HepG2 (cell line): ENCODE measurements around the gene TMEM235. TPM values are rescaled to one million over a fixed set of nuclear protein-coding genes. Genes with fewer than 3 reads are reported as not detected.

Experiments used
- ATAC-seq: fragments of 200-7000 bp; cut with Tn5 transposase; 3 replicates; pipeline ENCODE4 v1.9.1; 2020; ENCODE audit warnings: mild to moderate bottlenecking, moderate library complexity
- BruUV-seq: library from RNA; stranded (reverse); fragments of 400-500 nt; replicated peaks from 2 replicates; lab custom pipeline; 2021; lab: Mats Ljungman, UMichigan
- CTCF ChIA-PET: fragments of 300-600 bp; formaldehyde crosslinking; extraction: SDS; loops from one replicate; lab custom pipeline; 2021; ENCODE audit warnings: low total read pairs, inconsistent platforms, low intra/inter-chr PET ratio; lab: Yijun Ruan, JAX
- POLR2A ChIA-PET: fragments of 350-600 bp; sonication (Branson Sonifier 250); formaldehyde crosslinking; loops from one replicate; lab custom pipeline; 2020; ENCODE audit warnings: antibody characterized with exemption, inconsistent platforms; lab: Yijun Ruan, JAX
- DNase-seq: peaks from one replicate; pipeline ENCODE4 v3.0.0-alpha.2; 2015; ENCODE audit warnings: low spot score
- FAIRE-seq: peaks from 3 replicates; lab custom pipeline; 2011; peaks lifted over from hg19 to GRCh38; lab: Jason Lieb, UNC
- H2AFZ ChIP-seq: one replicate; pipeline ENCODE4 v1.6.1; 2011; ENCODE audit warnings: low read length, inconsistent platforms
- H3K27ac ChIP-seq: fragments of 300-600 bp; 3 replicates; pipeline ENCODE4 v1.8.0; 2011; ENCODE audit warnings: mixed run types, mild to moderate bottlenecking, mixed read lengths, low read length, inconsistent platforms; ENCODE audit not compliant: insufficient read depth; ENCODE audit errors: extremely low read length
- H3K27me3 ChIP-seq, 2 experiments: fragments of 200-600 bp in 1 of 2; 2 replicates in 1 of 2; 3 replicates in 1 of 2; pipeline versions ENCODE4 v1.6.0 to v1.8.0; 2011; ENCODE audit warnings: low read length in 2 of 2, mild to moderate bottlenecking in 2 of 2, moderate library complexity in 2 of 2, inconsistent platforms in 1 of 2; ENCODE audit not compliant: insufficient read depth in 2 of 2, control insufficient read depth in 1 of 2
- H3K36me3 ChIP-seq, 2 experiments: fragments of 200-600 bp in 1 of 2; replicated peaks in 1 of 2; 2 replicates in 1 of 2; 3 replicates in 1 of 2; pipeline versions ENCODE4 v1.5.1 to v1.8.0; 2011; ENCODE audit warnings: low read length in 2 of 2, inconsistent platforms in 1 of 2; ENCODE audit not compliant: insufficient read depth in 2 of 2, control insufficient read depth in 1 of 2
- H3K4me1 ChIP-seq: 2 replicates; pipeline ENCODE4 v1.5.1; 2012; ENCODE audit warnings: low read length, inconsistent platforms; ENCODE audit not compliant: insufficient read depth
- H3K4me2 ChIP-seq: 2 replicates; pipeline ENCODE4 v1.6.0; 2011; ENCODE audit warnings: low read depth, low read length, inconsistent platforms
- H3K4me3 ChIP-seq, 3 experiments: fragments of 200-600 bp in 1 of 3; sonication (generic), shearing (Covaris generic) in 1 of 3; replicated peaks in 1 of 3; 2 replicates each; pipeline ENCODE4 v1.5.1; 2011 to 2016; ENCODE audit warnings: low read length in 3 of 3, inconsistent platforms in 2 of 3, low read depth in 2 of 3, mild to moderate bottlenecking in 2 of 3, control low read depth in 1 of 3, mixed read lengths in 1 of 3; ENCODE audit not compliant: insufficient read depth in 1 of 3
- H3K79me2 ChIP-seq: one replicate; pipeline ENCODE4 v1.6.1; 2011; ENCODE audit warnings: low read length, inconsistent platforms; ENCODE audit not compliant: insufficient read depth
- H3K9ac ChIP-seq: 2 replicates; pipeline ENCODE4 v1.6.0; 2011; ENCODE audit warnings: mild to moderate bottlenecking, low read depth, low read length, inconsistent platforms; ENCODE audit not compliant: insufficient read depth
- H3K9me3 ChIP-seq: 2 replicates; pipeline ENCODE4 v1.5.1; 2012; ENCODE audit warnings: mild to moderate bottlenecking, low read length
- H4K20me1 ChIP-seq: 2 replicates; pipeline ENCODE4 v1.6.0; 2011; ENCODE audit warnings: inconsistent platforms, mild to moderate bottlenecking, low read length, moderate library complexity; ENCODE audit not compliant: insufficient read depth
- ZBTB10 ChIP-seq: sonication (generic); formaldehyde crosslinking; IDR thresholded peaks from 2 replicates; pipeline ENCODE4 v1.4.0; 2020; ENCODE audit warnings: missing genetic modification reagents, borderline replicate concordance
- WGBS: methylation state at CpG from one replicate; pipeline ENCODE4 v1.1.6; 2017; ENCODE audit warnings: low lambda C conversion rate; 5-methylcytosine and 5-hydroxymethylcytosine counted together
- in situ Hi-C: cut with HindIII; loops from 2 replicates; pipeline ENCODE4 v1.10.0; 2017; ENCODE audit warnings: low pct_unique_long_range_greater_than_20kb; ENCODE audit not compliant: extremely low pct_ligation_motif_present
- intact Hi-C: fragments of 100-400 bp; cut with micrococcal nuclease; formaldehyde crosslinking; loops from one replicate; pipeline ENCODE4 v1.10.0; 2022; ENCODE audit not compliant: unreplicated experiment
- polyA plus RNA-seq, 8 experiments: library from polyadenylated mRNA; depleted of rRNA in 3 of 8; stranded (reverse) in 7 of 8; unstranded in 1 of 8; fragments of >200 nt; fragmentation: Illumina TruSeq in 4 of 8; extraction: Trizol in 4 of 8; gene quantifications; 2 replicates each; pipeline versions ENCODE4 v1.2.1 to v1.2.3, GENCODE V29; 2011 to 2016; ENCODE audit warnings: low read depth in 4 of 8, missing spikeins in 1 of 8, mixed read lengths in 1 of 8; ENCODE audit not compliant: insufficient read depth in 1 of 8
- total RNA-seq, 5 experiments: library from RNA; depleted of rRNA; stranded (reverse); fragments of >200 nt; fragmentation: Illumina TruSeq; extraction: Trizol; gene quantifications; 2 replicates each; pipeline ENCODE4 v1.2.3, GENCODE V29; 2016; ENCODE audit warnings: low read depth in 1 of 5
- TF ChIP-seq, protein P1 (sequence below): sonication (generic); formaldehyde crosslinking; IDR thresholded peaks from 2 replicates; pipeline ENCODE4 v1.5.1; 2020; ENCODE audit warnings: mild to moderate bottlenecking, missing genetic modification reagents, moderate library complexity

The TMEM235 gene
- total and polyA plus RNA-seq, 2 of the 13 experiments (the other 11 are each of a cell fraction or from before 2014, with no cell fraction given): not detected

GRCh38 chr17:78183916-78184315 is 47.5 kb upstream of the TMEM235 start:
- POLR2A ChIA-PET: interaction anchor here (1.4 kb wide), 1 partner anchor 32 kb away, joined by 3 read pairs; no protein-coding TSS in a partner anchor

More at GRCh38 chr17:78183916-78184315, 47.5 kb upstream of the TMEM235 start:
- H3K9me3 ChIP-seq: no peaks in the 10 kb centered on the region
- H3K27me3 ChIP-seq: no peaks in the 10 kb centered on the region; a peak in 1 of 5 replicates
- H3K27ac ChIP-seq: no peak overlapping the region
- no peak overlapping the region for H3K4me3 ChIP-seq
- H3K36me3 ChIP-seq: peaks cover 9 to 56% of the 10 kb centered on the region in 2 experiments
- ATAC-seq: no peak
- no peak overlapping the region for H3K4me2 ChIP-seq
- in situ Hi-C loops: no loop called here
- peaks cover 40% of the 10 kb centered on the region for H3K4me1 ChIP-seq
- peaks cover 38% of the 10 kb centered on the region for H3K79me2 ChIP-seq
- no peak for FAIRE-seq
- 93% methylated on average over 12 of the region's 12 CpGs for WGBS
- CTCF ChIA-PET: no interaction called here
- no peak for TF ChIP-seq ZBTB10 (CRISPR knock-in tag)
- TF ChIP-seq, protein P1, sequence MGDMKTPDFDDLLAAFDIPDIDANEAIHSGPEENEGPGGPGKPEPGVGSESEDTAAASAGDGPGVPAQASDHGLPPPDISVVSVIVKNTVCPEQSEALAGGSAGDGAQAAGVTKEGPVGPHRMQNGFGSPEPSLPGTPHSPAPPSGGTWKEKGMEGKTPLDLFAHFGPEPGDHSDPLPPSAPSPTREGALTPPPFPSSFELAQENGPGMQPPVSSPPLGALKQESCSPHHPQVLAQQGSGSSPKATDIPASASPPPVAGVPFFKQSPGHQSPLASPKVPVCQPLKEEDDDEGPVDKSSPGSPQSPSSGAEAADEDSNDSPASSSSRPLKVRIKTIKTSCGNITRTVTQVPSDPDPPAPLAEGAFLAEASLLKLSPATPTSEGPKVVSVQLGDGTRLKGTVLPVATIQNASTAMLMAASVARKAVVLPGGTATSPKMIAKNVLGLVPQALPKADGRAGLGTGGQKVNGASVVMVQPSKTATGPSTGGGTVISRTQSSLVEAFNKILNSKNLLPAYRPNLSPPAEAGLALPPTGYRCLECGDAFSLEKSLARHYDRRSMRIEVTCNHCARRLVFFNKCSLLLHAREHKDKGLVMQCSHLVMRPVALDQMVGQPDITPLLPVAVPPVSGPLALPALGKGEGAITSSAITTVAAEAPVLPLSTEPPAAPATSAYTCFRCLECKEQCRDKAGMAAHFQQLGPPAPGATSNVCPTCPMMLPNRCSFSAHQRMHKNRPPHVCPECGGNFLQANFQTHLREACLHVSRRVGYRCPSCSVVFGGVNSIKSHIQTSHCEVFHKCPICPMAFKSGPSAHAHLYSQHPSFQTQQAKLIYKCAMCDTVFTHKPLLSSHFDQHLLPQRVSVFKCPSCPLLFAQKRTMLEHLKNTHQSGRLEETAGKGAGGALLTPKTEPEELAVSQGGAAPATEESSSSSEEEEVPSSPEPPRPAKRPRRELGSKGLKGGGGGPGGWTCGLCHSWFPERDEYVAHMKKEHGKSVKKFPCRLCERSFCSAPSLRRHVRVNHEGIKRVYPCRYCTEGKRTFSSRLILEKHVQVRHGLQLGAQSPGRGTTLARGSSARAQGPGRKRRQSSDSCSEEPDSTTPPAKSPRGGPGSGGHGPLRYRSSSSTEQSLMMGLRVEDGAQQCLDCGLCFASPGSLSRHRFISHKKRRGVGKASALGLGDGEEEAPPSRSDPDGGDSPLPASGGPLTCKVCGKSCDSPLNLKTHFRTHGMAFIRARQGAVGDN (CRISPR knock-in tag): 0 out of 2 replicates have a peak, but pooled peaks have one; percentile 11
- TF ChIP-seq, all 625 proteins: peak for 1
- Histone ChIP-seq H4K20me1 (peaks cover 11% of the 10 kb centered on the region), H2AFZ (no peak overlapping the region), H3K9ac (no peak overlapping the region)
- no TSS peak for BruUV-seq
- intact Hi-C loops: no loop called here
- DNase-seq: no peak
